ENCODE results near the gene INHBA. TPM values are rescaled to one million over a fixed set of nuclear protein-coding genes. Genes with fewer than 3 reads are reported as not detected.

Gene INHBA
- total and polyA plus RNA-seq, 2 experiments from 2014 or later: 0.94 to 1.3 TPM

GRCh38 chr7:41694495-41694894 lies 8.4 kb downstream of the INHBA start:
- Mint-ChIP-seq H3K36me3 (ENCODE audit: low read depth) (no peaks in the 10 kb centered on the region), H3K27ac (no peak overlapping the region), H3K4me1 (peaks cover 59% of the 10 kb centered on the region), H3K4me3 (no peak overlapping the region), H3K27me3 (ENCODE audit: insufficient read depth, low read depth, poor library complexity) (peaks cover 7% of the 10 kb centered on the region), H3K9me3 (no peaks in the 10 kb centered on the region)
- ATAC-seq (no peak), DNase-seq (ENCODE audit: low spot score) (no peak)
- H3K79me2 ChIP-seq (replicated peaks; ENCODE audit: insufficient read depth): 0 out of 2 replicates have a peak, but pooled peaks cover 10% of the 10 kb centered on the region
- H3K4me3 ChIP-seq: no peak overlapping the region
- H3K27me3 ChIP-seq (ENCODE audit: insufficient read depth): peaks cover 5% of the 10 kb centered on the region; the same call in 1 of the 2 replicates
- H2AFZ ChIP-seq: no peak overlapping the region
- H3K9me2 ChIP-seq (ENCODE audit: insufficient read depth): no peaks in the 10 kb centered on the region
- no peak overlapping the region for H3K27ac ChIP-seq (ENCODE audit: low read depth)
- no peaks in the 10 kb centered on the region for H3F3A ChIP-seq (replicated peaks; ENCODE audit: low read depth)
- no peaks in the 10 kb centered on the region for H3K36me3 ChIP-seq (ENCODE audit: insufficient read depth)
- H3K4me2 ChIP-seq: no peak overlapping the region
- TF ChIP-seq STAT1 (IDR thresholded peaks at IDR 0.05; ENCODE audit: unreplicated experiment): no peak
- no peak for TF ChIP-seq NANOG (IDR thresholded peaks at IDR 0.05; ENCODE audit: borderline replicate concordance)
- no peak for TF ChIP-seq ETS1 (IDR thresholded peaks at IDR 0.05)
- TF ChIP-seq ZNF331 (CRISPR knock-in tag; IDR thresholded peaks at IDR 0.05; ENCODE audit: low read depth): no peak
- no peak for TF ChIP-seq JUNB (IDR thresholded peaks at IDR 0.05; ENCODE audit: unreplicated experiment)
- no peak for TF ChIP-seq ZNF114 (CRISPR knock-in tag; IDR thresholded peaks at IDR 0.05)
- no peak for TF ChIP-seq REST (IDR thresholded peaks at IDR 0.05; ENCODE audit: unreplicated experiment)
- TF ChIP-seq EZH2 (IDR thresholded peaks at IDR 0.05; ENCODE audit: low read depth, unreplicated experiment): no peak
- no peak for TF ChIP-seq CREB1 (CRISPR knock-in tag; IDR thresholded peaks at IDR 0.05; ENCODE audit: low read depth)
- TF ChIP-seq POLR2AphosphoS5 (IDR thresholded peaks at IDR 0.05; ENCODE audit: low read depth): no peak
- no peak for TF ChIP-seq EZH2phosphoT487 (IDR thresholded peaks at IDR 0.05; ENCODE audit: unreplicated experiment)
- no peak for TF ChIP-seq CTCF (conservative IDR thresholded peaks at IDR 0.05; ENCODE audit: low read depth in 2 of 2)
- no peak for TF ChIP-seq ZNF462 (CRISPR knock-in tag; IDR thresholded peaks at IDR 0.05)
- no peaks in the 10 kb centered on the region for H4K20me1 ChIP-seq (replicated peaks; ENCODE audit: insufficient read depth)
- H3K4me1 ChIP-seq (ENCODE audit: insufficient read depth): peaks cover 63% of the 10 kb centered on the region
